Measurements from ENCODE around the gene CEACAM6.

Gene CEACAM6

GRCh38 chr19:41796362-41796761 is 41.0 kb downstream of the CEACAM6 start, which contains the start of gene CEACAM3:
TSS of gene CEACAM3 (plus strand) at chr19:41796587. CDS start at chr19:41796678, 91 bp downstream.
- DNase-seq (ENCODE audit: low read depth, low spot score), result no peak

- DNase-seq (ENCODE audit: low read depth, low spot score), result no peak
Observed at GRCh38 chr19:41796901-41797300, 41.6 kb downstream of the CEACAM6 start.

- no peak for DNase-seq (ENCODE audit: low read depth, low spot score)
Observed at GRCh38 chr19:41799444-41800000, 44.2 kb downstream of the CEACAM6 start.

GRCh38 chr19:41801031-41801430 is 45.7 kb downstream of the CEACAM6 start:
- DNase-seq (ENCODE audit: low read depth, low spot score), result no peak

GRCh38 chr19:41801792-41802211 is 46.5 kb downstream of the CEACAM6 start:
- no peak for DNase-seq (ENCODE audit: low read depth, low spot score)

- DNase-seq (ENCODE audit: low read depth, low spot score), result no peak
Observed at GRCh38 chr19:41802770-41803169, 47.4 kb downstream of the CEACAM6 start.

GRCh38 chr19:41804336-41804735 is 49.0 kb downstream of the CEACAM6 start:
- DNase-seq (ENCODE audit: low read depth, low spot score), result no peak

- no peak for DNase-seq (ENCODE audit: low read depth, low spot score)
Observed at GRCh38 chr19:41807176-41807575, 51.8 kb downstream of the CEACAM6 start.

- no peak for DNase-seq (ENCODE audit: low read depth, low spot score)
Observed at GRCh38 chr19:41808663-41809566, 53.6 kb downstream of the CEACAM6 start.

- DNase-seq (ENCODE audit: low read depth, low spot score), result no peak
Observed at GRCh38 chr19:41810301-41810700, 55.0 kb downstream of the CEACAM6 start.

- no peak for DNase-seq (ENCODE audit: low read depth, low spot score)
Observed at GRCh38 chr19:41811036-41811435, 55.7 kb downstream of the CEACAM6 start.

- DNase-seq (ENCODE audit: low read depth, low spot score), result no peak
Observed at GRCh38 chr19:41811981-41812380, 56.7 kb downstream of the CEACAM6 start.

- no peak for DNase-seq (ENCODE audit: low read depth, low spot score)
Observed at GRCh38 chr19:41813911-41814310, 58.6 kb downstream of the CEACAM6 start.

GRCh38 chr19:41815301-41815700 is 60.0 kb downstream of the CEACAM6 start:
- DNase-seq (ENCODE audit: low read depth, low spot score), result no peak

GRCh38 chr19:41816761-41817160 is 61.4 kb downstream of the CEACAM6 start:
- DNase-seq (ENCODE audit: low read depth, low spot score), result no peak

GRCh38 chr19:41821003-41821735 is 65.8 kb downstream of the CEACAM6 start:
- no peak for DNase-seq (ENCODE audit: low read depth, low spot score)
